Trophoblast cell (in vitro differentiated cells and primary cell): ENCODE results near the gene ME3.

Experiments
- DNase-seq, 2 donors: peaks; one replicate each; pipeline ENCODE4 v3.0.0-alpha.2; 2016
- H2AFZ ChIP-seq: 2 replicates; pipeline ENCODE4 v1.6.1; 2013; ENCODE audit warnings: low read length, moderate library complexity, mild to moderate bottlenecking; ENCODE audit not compliant: insufficient read depth, poor library complexity
- H2AK5ac ChIP-seq: 2 replicates; pipeline ENCODE4 v1.6.1; 2013; ENCODE audit warnings: mild to moderate bottlenecking, low read length
- H2BK120ac ChIP-seq: 2 replicates; pipeline ENCODE4 v1.6.1; 2013; ENCODE audit warnings: low read length, mild to moderate bottlenecking, moderate library complexity; ENCODE audit not compliant: insufficient read depth, poor library complexity
- H2BK12ac ChIP-seq: 2 replicates; pipeline ENCODE4 v1.6.1; 2013; ENCODE audit warnings: mild to moderate bottlenecking, low read length, moderate library complexity
- H2BK5ac ChIP-seq: 2 replicates; pipeline ENCODE4 v1.6.1; 2013; ENCODE audit warnings: low read length, low read depth, moderate library complexity, mild to moderate bottlenecking; ENCODE audit not compliant: poor library complexity
- H3K14ac ChIP-seq: 2 replicates; pipeline ENCODE4 v1.6.1; 2013; ENCODE audit warnings: mild to moderate bottlenecking, low read length
- H3K18ac ChIP-seq: 2 replicates; pipeline ENCODE4 v1.6.1; 2013; ENCODE audit warnings: mild to moderate bottlenecking, low read length
- H3K23ac ChIP-seq: 2 replicates; pipeline ENCODE4 v1.6.1; 2013; ENCODE audit warnings: low read length
- H3K27ac ChIP-seq: 2 replicates; pipeline ENCODE4 v1.5.1; 2013; ENCODE audit warnings: low read depth, mild to moderate bottlenecking, inconsistent platforms, low read length, moderate library complexity
- H3K27me3 ChIP-seq: 2 replicates; pipeline ENCODE4 v1.6.1; 2013; ENCODE audit warnings: inconsistent platforms, mild to moderate bottlenecking, low read length, moderate library complexity; ENCODE audit not compliant: insufficient read depth
- H3K36me3 ChIP-seq, 2 experiments: 1 replicate in 1 of 2; 2 replicates in 1 of 2; pipeline ENCODE4 v1.6.1; 2013; ENCODE audit warnings: low read length in 2 of 2, mild to moderate bottlenecking in 2 of 2, moderate library complexity in 1 of 2; ENCODE audit not compliant: insufficient read depth in 2 of 2, control insufficient read depth in 1 of 2
- H3K4ac ChIP-seq: 2 replicates; pipeline ENCODE4 v1.6.1; 2013; ENCODE audit warnings: low read depth, mild to moderate bottlenecking, low read length, moderate library complexity
- H3K4me1 ChIP-seq, 2 experiments: 1 replicate in 1 of 2; 2 replicates in 1 of 2; pipeline ENCODE4 v1.6.1; 2013; ENCODE audit warnings: low read length in 2 of 2, mild to moderate bottlenecking in 2 of 2, moderate library complexity in 1 of 2; ENCODE audit not compliant: insufficient read depth in 2 of 2, control insufficient read depth in 1 of 2
- H3K4me2 ChIP-seq: 2 replicates; pipeline ENCODE4 v1.6.1; 2013; ENCODE audit warnings: inconsistent platforms, mild to moderate bottlenecking, low read length, moderate library complexity
- H3K4me3 ChIP-seq: 2 replicates; pipeline ENCODE4 v1.5.1; 2013; ENCODE audit warnings: mild to moderate bottlenecking, low read depth, low read length, inconsistent platforms
- H3K79me1 ChIP-seq: one replicate; pipeline ENCODE4 v1.6.1; 2013; ENCODE audit warnings: low read length
- H3K79me2 ChIP-seq: 2 replicates; pipeline ENCODE4 v1.6.1; 2013; ENCODE audit warnings: low read length, mild to moderate bottlenecking; ENCODE audit not compliant: control insufficient read depth, insufficient read depth, poor library complexity
- H3K9ac ChIP-seq: 2 replicates; pipeline ENCODE4 v1.6.1; 2013; ENCODE audit warnings: mild to moderate bottlenecking, low read length
- H3K9me3 ChIP-seq: 2 replicates; pipeline ENCODE4 v1.6.1; 2013; ENCODE audit warnings: low read depth, mild to moderate bottlenecking, control low read depth, inconsistent platforms, low read length; ENCODE audit not compliant: insufficient read depth
- H4K12ac ChIP-seq: 2 replicates; pipeline ENCODE4 v1.6.1; 2013; ENCODE audit warnings: low read depth, mild to moderate bottlenecking, low read length, moderate library complexity
- H4K8ac ChIP-seq: 2 replicates; pipeline ENCODE4 v1.6.1; 2013; ENCODE audit warnings: low read depth, mild to moderate bottlenecking, low read length, moderate library complexity
- H4K91ac ChIP-seq: one replicate; pipeline ENCODE4 v1.6.1; 2013; ENCODE audit warnings: low read depth, mild to moderate bottlenecking, low read length, moderate library complexity
- WGBS: extraction: QIAGEN DNeasy Blood & Tissue Kit; methylation state at CpG from one replicate; pipeline ENCODE4 v1.1.7; 2013; ENCODE audit warnings: missing lambda C conversion rate; ENCODE audit not compliant: insufficient read length, insufficient coverage; ENCODE audit errors: extremely low coverage; 5-methylcytosine and 5-hydroxymethylcytosine counted together

ME3 gene

DNA sequence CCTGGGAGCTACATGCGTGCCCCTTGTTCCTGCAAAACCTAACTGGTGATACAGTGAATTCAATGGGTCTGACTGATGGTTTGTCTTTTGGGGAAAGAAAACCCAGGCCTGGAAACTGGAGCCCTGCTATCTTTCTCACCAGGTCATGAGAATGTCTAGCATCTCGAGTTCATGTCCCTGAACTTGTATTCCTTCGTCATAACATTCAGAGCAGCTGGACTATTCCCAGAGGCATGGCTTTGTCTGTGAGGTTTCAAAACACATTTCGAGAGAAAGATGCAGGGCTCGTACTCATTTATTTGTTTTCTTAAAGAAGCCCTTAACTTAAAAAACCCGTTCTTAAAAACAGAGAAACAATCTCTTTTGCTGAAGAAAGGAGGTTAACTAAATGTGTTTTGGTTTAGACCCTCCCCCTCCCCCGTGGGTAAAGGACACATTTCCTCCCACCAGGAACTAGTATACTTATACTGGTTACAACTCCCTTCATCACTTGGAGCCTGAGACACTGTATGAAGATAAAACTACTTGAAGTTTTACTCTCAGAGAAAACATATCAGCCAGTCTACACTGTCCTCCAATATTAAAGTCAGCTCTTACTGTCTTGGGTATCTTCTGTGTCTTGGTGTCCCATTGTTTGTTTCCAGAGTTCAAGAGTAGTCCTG lies 43.2 kb downstream of the ME3 start:
- H3K9ac ChIP-seq: no peak overlapping the region
- no peak overlapping the region for H2AFZ ChIP-seq
- H3K4ac ChIP-seq: no peak overlapping the region
- H2BK120ac ChIP-seq: no peak overlapping the region
- no peak overlapping the region for H3K18ac ChIP-seq
- WGBS: no CpG with 5 or more reads among the region's 7 CpGs
- H3K4me1 ChIP-seq: peaks cover 6 to 10% of the 10 kb centered on the region in 2 experiments
- H2BK5ac ChIP-seq: no peak overlapping the region
- no peak overlapping the region for H4K12ac ChIP-seq
- H3K4me3 ChIP-seq: no peak overlapping the region
- H3K79me1 ChIP-seq: peaks cover 4% of the 10 kb centered on the region
- no peak overlapping the region for H3K14ac ChIP-seq
- H2AK5ac ChIP-seq: no peak overlapping the region
- no peaks in the 10 kb centered on the region for H3K9me3 ChIP-seq
- H4K8ac ChIP-seq: no peak overlapping the region
- H4K91ac ChIP-seq: no peak overlapping the region
- no peaks in the 10 kb centered on the region for H3K27me3 ChIP-seq
- no peak overlapping the region for H3K4me2 ChIP-seq
- no peaks in the 10 kb centered on the region for H3K79me2 ChIP-seq
- H3K27ac ChIP-seq: no peak overlapping the region
- no peaks in the 10 kb centered on the region for H3K36me3 ChIP-seq
- H2BK12ac ChIP-seq: no peak overlapping the region
- no peak for DNase-seq
- H3K23ac ChIP-seq: no peak overlapping the region

DNA sequence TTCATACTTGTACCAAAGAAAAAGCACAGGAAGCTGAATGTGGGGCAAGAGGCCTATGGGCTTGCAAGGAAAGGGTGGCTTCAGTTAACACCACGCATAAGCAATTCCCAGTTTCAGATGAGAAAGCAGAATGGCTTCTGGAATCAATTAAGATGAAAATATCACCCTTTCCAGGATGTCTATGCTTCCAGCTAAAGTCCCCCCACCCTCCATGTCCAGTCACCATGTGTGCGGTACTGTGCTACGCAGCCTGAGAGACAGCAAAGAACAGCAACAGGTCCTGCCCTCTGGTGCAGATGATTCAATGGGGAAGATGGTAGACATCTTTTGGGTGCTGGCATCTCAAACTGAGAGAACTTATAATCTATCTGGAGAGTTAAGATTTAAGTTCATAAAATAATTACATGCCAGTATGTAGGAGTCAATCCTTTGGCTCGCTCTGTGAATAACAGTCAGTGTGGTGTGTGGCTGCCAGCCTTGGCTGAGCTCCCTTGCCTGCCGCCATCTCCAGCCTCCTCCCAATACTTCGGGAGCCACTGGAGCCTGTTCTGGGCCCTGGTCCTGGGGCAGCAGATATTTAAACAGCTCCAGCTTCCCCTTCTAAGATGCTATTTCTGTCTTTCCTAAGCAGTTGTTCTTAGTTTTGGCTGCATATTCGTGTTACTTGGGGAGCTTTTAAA lies 44.5 kb downstream of the ME3 start:
- no peaks in the 10 kb centered on the region for H3K27me3 ChIP-seq
- no peak overlapping the region for H3K18ac ChIP-seq
- no peak overlapping the region for H3K4ac ChIP-seq
- no peak overlapping the region for H4K91ac ChIP-seq
- no peak overlapping the region for H2BK120ac ChIP-seq
- no CpG with 5 or more reads among the region's 7 CpGs for WGBS
- no peak overlapping the region for H2AK5ac ChIP-seq
- H3K79me2 ChIP-seq: no peaks in the 10 kb centered on the region
- no peak overlapping the region for H4K8ac ChIP-seq
- H3K9me3 ChIP-seq: no peaks in the 10 kb centered on the region
- no peaks in the 10 kb centered on the region for H3K36me3 ChIP-seq
- H3K4me1 ChIP-seq: peaks cover 9 to 12% of the 10 kb centered on the region in 2 experiments
- H4K12ac ChIP-seq: no peak overlapping the region
- H3K27ac ChIP-seq: no peak overlapping the region
- no peak overlapping the region for H3K14ac ChIP-seq
- H3K4me2 ChIP-seq: no peak overlapping the region
- DNase-seq: no peak
- H2BK5ac ChIP-seq: no peak overlapping the region
- H3K9ac ChIP-seq: no peak overlapping the region
- H2AFZ ChIP-seq: no peak overlapping the region
- no peak overlapping the region for H2BK12ac ChIP-seq
- H3K23ac ChIP-seq: no peak overlapping the region
- no peak overlapping the region for H3K4me3 ChIP-seq
- H3K79me1 ChIP-seq: peaks cover 7% of the 10 kb centered on the region

DNA sequence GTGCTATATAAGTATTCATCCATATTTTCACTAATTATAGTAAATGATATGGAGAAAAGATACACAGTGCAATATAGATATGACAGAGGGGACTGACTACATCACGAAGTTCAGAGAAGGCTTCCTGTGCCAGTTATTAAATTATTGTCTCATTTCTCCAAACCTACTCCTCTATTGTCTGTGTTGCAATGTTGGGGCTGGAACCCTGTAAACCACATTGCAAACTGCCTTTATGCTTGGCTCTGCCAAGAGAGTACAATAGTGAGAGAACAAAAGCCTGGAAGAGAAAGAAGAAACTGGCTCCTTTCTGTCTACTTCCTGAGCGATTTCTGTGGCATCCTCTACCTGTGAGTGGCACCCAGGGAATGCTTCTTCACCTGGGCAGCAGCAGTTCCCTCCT lies 46.4 kb downstream of the ME3 start:
- peaks cover 2 to 8% of the 10 kb centered on the region in 2 experiments for H3K4me1 ChIP-seq
- H3K4me2 ChIP-seq: no peak overlapping the region
- no peaks in the 10 kb centered on the region for H3K79me2 ChIP-seq
- no peak overlapping the region for H2BK12ac ChIP-seq
- H4K8ac ChIP-seq: no peak overlapping the region
- no peak overlapping the region for H3K18ac ChIP-seq
- no peak overlapping the region for H3K9ac ChIP-seq
- H2BK5ac ChIP-seq: no peak overlapping the region
- no peaks in the 10 kb centered on the region for H3K9me3 ChIP-seq
- DNase-seq: no peak
- H4K91ac ChIP-seq: no peak overlapping the region
- H3K27me3 ChIP-seq: no peaks in the 10 kb centered on the region
- no peak overlapping the region for H3K4me3 ChIP-seq
- peaks cover 3% of the 10 kb centered on the region for H3K79me1 ChIP-seq
- no peak overlapping the region for H3K27ac ChIP-seq
- no peak overlapping the region for H2AFZ ChIP-seq
- no CpG with 5 or more reads among the region's 2 CpGs for WGBS
- H3K4ac ChIP-seq: no peak overlapping the region
- no peak overlapping the region for H3K23ac ChIP-seq
- no peak overlapping the region for H4K12ac ChIP-seq
- H3K14ac ChIP-seq: no peak overlapping the region
- H2BK120ac ChIP-seq: no peak overlapping the region
- H3K36me3 ChIP-seq: no peaks in the 10 kb centered on the region
- no peak overlapping the region for H2AK5ac ChIP-seq

DNA sequence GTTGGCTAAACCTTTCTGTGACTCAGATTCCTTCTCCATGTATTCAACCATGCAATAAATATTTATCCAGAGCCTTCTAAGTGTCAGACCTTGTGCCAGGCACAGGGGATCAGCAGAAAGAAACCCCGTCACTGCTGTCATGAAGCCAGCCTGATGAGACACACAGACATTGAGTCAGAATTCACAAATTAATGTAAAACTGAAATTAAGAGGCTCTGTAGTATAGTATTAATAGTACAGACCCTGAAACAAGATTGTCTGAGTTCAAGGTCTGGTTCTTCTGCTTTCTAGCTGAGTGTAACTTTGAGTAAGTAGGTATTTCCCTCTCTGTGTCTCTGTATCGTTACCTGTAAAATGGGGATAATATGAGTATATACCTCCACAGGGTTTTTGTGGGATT lies 46.9 kb downstream of the ME3 start:
- Histone ChIP-seq H3K4me3 (no peak overlapping the region), H3K18ac (no peak overlapping the region), H3K4ac (no peak overlapping the region), H4K91ac (no peak overlapping the region), H2AFZ (no peak overlapping the region), H3K23ac (no peak overlapping the region), H3K79me2 (no peaks in the 10 kb centered on the region), H4K12ac (no peak overlapping the region), H3K36me3 (no peaks in the 10 kb centered on the region), H2BK5ac (no peak overlapping the region), H3K14ac (no peak overlapping the region), H3K9ac (no peak overlapping the region), H2BK120ac (no peak overlapping the region), H3K27me3 (no peaks in the 10 kb centered on the region), H3K79me1 (peaks cover 3% of the 10 kb centered on the region), H3K4me1 (peaks cover 2 to 8% of the 10 kb centered on the region in 2 experiments), H2AK5ac (no peak overlapping the region), H3K27ac (no peak overlapping the region), H4K8ac (no peak overlapping the region), H2BK12ac (no peak overlapping the region), H3K4me2 (no peak overlapping the region), H3K9me3 (no peaks in the 10 kb centered on the region)
- WGBS: no CpG with 5 or more reads among the region's 2 CpGs
- no peak for DNase-seq
